GM12801 (cell line): ENCODE measurements around the gene SNRNP25.

Experiments
- CTCF ChIP-seq: IDR thresholded peaks from one replicate; pipeline ENCODE4 v1.5.1; 2011; ENCODE audit warnings: control low read depth; ENCODE audit not compliant: insufficient read length; ENCODE audit errors: extremely low read depth

Gene SNRNP25

GRCh38 chr16:74747-75334 is 21.2 kb downstream of the SNRNP25 start:
- no peak for TF ChIP-seq CTCF

GRCh38 chr16:75580-76501 is 22.2 kb downstream of the SNRNP25 start:
- TF ChIP-seq CTCF = no peak

- no peak for TF ChIP-seq CTCF
Measured at GRCh38 chr16:76535-77272, 23.1 kb downstream of the SNRNP25 start.

- TF ChIP-seq CTCF = no peak
Measured at GRCh38 chr16:77273-77806, 23.7 kb downstream of the SNRNP25 start.

GRCh38 chr16:77807-78443 is 24.3 kb downstream of the SNRNP25 start, which contains the start of gene MPG:
Gene MPG, plus strand, starts transcription at chr16:78225. Its CDS starts 85 bp downstream, at chr16:78310.
- TF ChIP-seq CTCF = no peak

- TF ChIP-seq CTCF = no peak
Measured at GRCh38 chr16:78444-79150, 25.0 kb downstream of the SNRNP25 start.
